CD4-positive, alpha-beta T cell (primary cell): Measurements from ENCODE around the gene CCDC200. TPM values are rescaled to one million over a fixed set of nuclear protein-coding genes. Genes with fewer than 3 reads are reported as not detected.

Experiments used
- ATAC-seq: fragments of 200-7000 bp; cut with Tn5 transposase; one replicate; pipeline ENCODE4 v1.10.0; 2022; ENCODE audit warnings: mild to moderate bottlenecking; ENCODE audit not compliant: poor library complexity
- CTCF ChIA-PET: fragments of 350-600 bp; sonication (Branson Sonifier 250); formaldehyde crosslinking; loops from one replicate; lab custom pipeline; 2021; ENCODE audit warnings: antibody characterized with exemption, inconsistent platforms; lab: Charles Lee
- POLR2A ChIA-PET: fragments of 350-600 bp; sonication (Branson Sonifier 250); formaldehyde crosslinking; loops from one replicate; lab custom pipeline; 2021; ENCODE audit warnings: antibody characterized with exemption, inconsistent platforms; lab: Charles Lee
- DNase-seq, 14 experiments: peaks; one replicate each; pipeline ENCODE4 v3.0.0-alpha.2; 2013 to 2020; ENCODE audit warnings: mixed read lengths in 2 of 14
- H3K27ac ChIP-seq, 2 donors: one replicate each; pipeline versions ENCODE4 v1.5.1 to v1.7.0; 2013; ENCODE audit warnings: low read length in 2 of 2, low read depth in 1 of 2, mild to moderate bottlenecking in 1 of 2
- H3K27me3 ChIP-seq, 2 experiments: 1 replicate in 1 of 2; 2 replicates in 1 of 2; pipeline versions ENCODE4 v1.6.1 to v1.7.0; 2013; ENCODE audit warnings: low read length in 2 of 2, control low read depth in 1 of 2, mild to moderate bottlenecking in 1 of 2, moderate library complexity in 1 of 2; ENCODE audit not compliant: insufficient read depth in 2 of 2, control insufficient read depth in 1 of 2
- H3K36me3 ChIP-seq: one replicate; pipeline ENCODE4 v1.6.1; 2013; ENCODE audit warnings: low read length, control low read depth; ENCODE audit not compliant: insufficient read depth
- H3K4me1 ChIP-seq: one replicate; pipeline ENCODE4 v1.6.1; 2013; ENCODE audit warnings: low read length, control low read depth; ENCODE audit not compliant: insufficient read depth
- H3K4me3 ChIP-seq: one replicate; pipeline ENCODE4 v1.5.1; 2013; ENCODE audit warnings: mild to moderate bottlenecking, low read length, moderate library complexity
- H3K9me3 ChIP-seq, 2 experiments: 1 replicate in 1 of 2; 2 replicates in 1 of 2; pipeline versions ENCODE4 v1.6.1 to v1.7.0; 2013; ENCODE audit warnings: low read length in 2 of 2, mild to moderate bottlenecking in 2 of 2, control low read depth in 1 of 2, moderate library complexity in 1 of 2; ENCODE audit not compliant: control insufficient read depth in 1 of 2, insufficient read depth in 1 of 2
- H3K27ac Mint-ChIP-seq: one replicate; pipeline ENCODE4 v1.8.0; 2020; ENCODE audit warnings: mixed read lengths
- H3K27me3 Mint-ChIP-seq: one replicate; pipeline ENCODE4 v1.8.0; 2021; ENCODE audit warnings: mixed read lengths
- H3K36me3 Mint-ChIP-seq: one replicate; pipeline ENCODE4 v1.8.0; 2021; ENCODE audit warnings: low read depth, mixed read lengths
- H3K4me1 Mint-ChIP-seq: one replicate; pipeline ENCODE4 v1.8.0; 2021; ENCODE audit warnings: low read depth, mixed read lengths
- H3K4me3 Mint-ChIP-seq: one replicate; pipeline ENCODE4 v1.8.0; 2020; ENCODE audit warnings: mild to moderate bottlenecking, mixed read lengths
- H3K9me3 Mint-ChIP-seq: one replicate; pipeline ENCODE4 v1.8.0; 2020; ENCODE audit warnings: mixed read lengths
- CTCF ChIP-seq: fragments of 200-600 bp; IDR thresholded peaks from one replicate; pipeline ENCODE4 v1.8.0; 2022; ENCODE audit warnings: antibody characterized with exemption, mild to moderate bottlenecking
- intact Hi-C, 2 experiments: fragments of 100-400 bp; cut with DNase I in 1 of 2; cut with micrococcal nuclease in 1 of 2; formaldehyde crosslinking; loops; one replicate each; pipeline versions ENCODE4 v1.15.1 to v1.9.0; 2023 to 2025; cut with DNase I, micrococcal nuclease
- total RNA-seq, 174 experiments: library from RNA in 2 of 174; stranded (reverse) in 2 of 174; gene quantifications; one replicate each; pipeline ENCODE4 v1.2.3 and lab custom pipeline; 2021 to 2026

CCDC200 gene
- total RNA-seq, 2 experiments from 2014 or later = 0.47 to 1.0 TPM

GRCh38 chr17:43183921-43184320 lies 44.5 kb downstream of the CCDC200 start:
- Histone ChIP-seq H3K36me3 (peaks cover 52% of the 10 kb centered on the region), H3K27me3 (no peaks in the 10 kb centered on the region), H3K4me3 (no peak overlapping the region), H3K9me3 (no peaks in the 10 kb centered on the region), H3K27ac (no peak overlapping the region), H3K4me1 (no peaks in the 10 kb centered on the region)
- ATAC-seq (no peak), DNase-seq (no peak)
- Mint-ChIP-seq H3K36me3 (peaks cover 70% of the 10 kb centered on the region), H3K4me1 (no peaks in the 10 kb centered on the region), H3K27me3 (no peaks in the 10 kb centered on the region), H3K27ac (no peak overlapping the region), H3K4me3 (no peak overlapping the region), H3K9me3 (no peaks in the 10 kb centered on the region)
- intact Hi-C loops = no loop called here
- CTCF ChIA-PET = interaction anchor here (0.7 kb wide), 1 partner anchor 146 kb away, joined by 3 read pairs; no protein-coding TSS in a partner anchor
- TF ChIP-seq CTCF = no peak
- POLR2A ChIA-PET = interaction anchor here (1.4 kb wide), 1 partner anchor 12 kb away, joined by 3 read pairs; the partner anchor contains the start of gene NBR1

GRCh38 chr17:43176119-43176570 lies 52.3 kb downstream of the CCDC200 start:
- no peaks in the 10 kb centered on the region for H3K9me3 ChIP-seq
- peaks cover 56% of the 10 kb centered on the region for H3K36me3 ChIP-seq
- intact Hi-C loops = no loop called here
- POLR2A ChIA-PET = no interaction called here
- no peak for TF ChIP-seq CTCF
- H3K4me3 ChIP-seq = no peak overlapping the region
- Mint-ChIP-seq H3K27ac (peak overlapping the region; percentile 76), H3K36me3 (peaks cover 63% of the 10 kb centered on the region), H3K9me3 (no peaks in the 10 kb centered on the region), H3K4me1 (peaks cover 45% of the 10 kb centered on the region), H3K27me3 (no peaks in the 10 kb centered on the region), H3K4me3 (peak overlapping the region; percentile 59)
- H3K4me1 ChIP-seq = peaks cover 38% of the 10 kb centered on the region
- peak overlapping the region; percentile 3 to 25 for H3K27ac ChIP-seq
- no peaks in the 10 kb centered on the region for H3K27me3 ChIP-seq
- CTCF ChIA-PET = no interaction called here
- DNase-seq (peak in 1 of 14 experiments; percentile 27), ATAC-seq (peak; percentile 13)

GRCh38 chr17:43175213-43176118 lies 53.0 kb downstream of the CCDC200 start:
- Histone ChIP-seq H3K9me3 (no peaks in the 10 kb centered on the region), H3K36me3 (peaks cover 49% of the 10 kb centered on the region), H3K27ac (peak overlapping the region; percentile 3 to 25), H3K4me3 (no peak overlapping the region), H3K27me3 (no peaks in the 10 kb centered on the region), H3K4me1 (peaks cover 38% of the 10 kb centered on the region)
- Mint-ChIP-seq H3K4me1 (peaks cover 45% of the 10 kb centered on the region), H3K27ac (peak overlapping the region; percentile 76), H3K27me3 (no peaks in the 10 kb centered on the region), H3K36me3 (peaks cover 59% of the 10 kb centered on the region), H3K9me3 (no peaks in the 10 kb centered on the region), H3K4me3 (peak overlapping the region; percentile 59)
- CTCF ChIA-PET = no interaction called here
- ATAC-seq (no peak), DNase-seq (no peak)
- no peak for TF ChIP-seq CTCF
- POLR2A ChIA-PET = no interaction called here
- intact Hi-C loops = no loop called here
